ENCODE results near the gene C13orf46. TPM values are rescaled to one million over a fixed set of nuclear protein-coding genes. Genes with fewer than 3 reads are reported as not detected.

The C13orf46 gene
- total RNA-seq, 1 donor from 2014 or later = 0.33 TPM

GRCh38 chr13:113978741-113979481, 5.0 kb upstream of the C13orf46 start:
- Histone ChIP-seq H3K27ac (replicated peaks) (no peak overlapping the region), H3K4me3 (no peak overlapping the region), H3K36me3 (peaks cover 53% of the 10 kb centered on the region), H3K4me1 (peaks cover 15% of the 10 kb centered on the region), H3K27me3 (ENCODE audit: low read depth) (no peaks in the 10 kb centered on the region), H3K9me3 (replicated peaks) (no peaks in the 10 kb centered on the region)
- TF ChIP-seq, protein P1, sequence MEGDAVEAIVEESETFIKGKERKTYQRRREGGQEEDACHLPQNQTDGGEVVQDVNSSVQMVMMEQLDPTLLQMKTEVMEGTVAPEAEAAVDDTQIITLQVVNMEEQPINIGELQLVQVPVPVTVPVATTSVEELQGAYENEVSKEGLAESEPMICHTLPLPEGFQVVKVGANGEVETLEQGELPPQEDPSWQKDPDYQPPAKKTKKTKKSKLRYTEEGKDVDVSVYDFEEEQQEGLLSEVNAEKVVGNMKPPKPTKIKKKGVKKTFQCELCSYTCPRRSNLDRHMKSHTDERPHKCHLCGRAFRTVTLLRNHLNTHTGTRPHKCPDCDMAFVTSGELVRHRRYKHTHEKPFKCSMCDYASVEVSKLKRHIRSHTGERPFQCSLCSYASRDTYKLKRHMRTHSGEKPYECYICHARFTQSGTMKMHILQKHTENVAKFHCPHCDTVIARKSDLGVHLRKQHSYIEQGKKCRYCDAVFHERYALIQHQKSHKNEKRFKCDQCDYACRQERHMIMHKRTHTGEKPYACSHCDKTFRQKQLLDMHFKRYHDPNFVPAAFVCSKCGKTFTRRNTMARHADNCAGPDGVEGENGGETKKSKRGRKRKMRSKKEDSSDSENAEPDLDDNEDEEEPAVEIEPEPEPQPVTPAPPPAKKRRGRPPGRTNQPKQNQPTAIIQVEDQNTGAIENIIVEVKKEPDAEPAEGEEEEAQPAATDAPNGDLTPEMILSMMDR (IDR thresholded peaks at IDR 0.05; ENCODE audit: borderline replicate concordance) = no peak
- intact Hi-C loops (cut with micrococcal nuclease) = no loop called here
- no peak for DNase-seq

DNA sequence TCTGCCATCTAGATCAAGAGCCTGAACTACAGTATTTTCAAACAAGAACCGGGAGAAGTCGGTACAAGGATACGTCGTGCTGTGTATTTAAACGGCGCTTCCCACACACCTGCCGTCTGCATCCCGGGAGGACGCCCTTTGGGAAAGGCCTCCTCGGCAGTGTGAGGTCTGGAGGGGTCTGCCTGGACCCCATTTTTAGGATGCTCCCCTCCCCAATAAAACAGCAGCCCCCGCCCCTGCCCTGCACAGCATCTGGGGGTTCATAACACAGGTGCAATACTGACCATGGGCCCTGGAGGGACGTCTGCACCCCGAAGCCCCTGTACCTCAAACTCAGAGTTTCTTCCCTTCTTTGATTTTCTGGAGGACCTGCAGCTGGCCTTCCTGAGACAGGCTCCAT, 4.1 kb upstream of the C13orf46 start:
- no peak overlapping the region for H3K27ac ChIP-seq (replicated peaks)
- intact Hi-C loops (cut with micrococcal nuclease) = no loop called here
- H3K4me1 ChIP-seq = peaks cover 15% of the 10 kb centered on the region
- H3K4me3 ChIP-seq = no peak overlapping the region
- H3K27me3 ChIP-seq (ENCODE audit: low read depth) = no peaks in the 10 kb centered on the region
- TF ChIP-seq, protein P1 (IDR thresholded peaks at IDR 0.05; ENCODE audit: borderline replicate concordance) = no peak
- no peaks in the 10 kb centered on the region for H3K9me3 ChIP-seq (replicated peaks)
- no peak for DNase-seq
- H3K36me3 ChIP-seq = peaks cover 53% of the 10 kb centered on the region

DNA sequence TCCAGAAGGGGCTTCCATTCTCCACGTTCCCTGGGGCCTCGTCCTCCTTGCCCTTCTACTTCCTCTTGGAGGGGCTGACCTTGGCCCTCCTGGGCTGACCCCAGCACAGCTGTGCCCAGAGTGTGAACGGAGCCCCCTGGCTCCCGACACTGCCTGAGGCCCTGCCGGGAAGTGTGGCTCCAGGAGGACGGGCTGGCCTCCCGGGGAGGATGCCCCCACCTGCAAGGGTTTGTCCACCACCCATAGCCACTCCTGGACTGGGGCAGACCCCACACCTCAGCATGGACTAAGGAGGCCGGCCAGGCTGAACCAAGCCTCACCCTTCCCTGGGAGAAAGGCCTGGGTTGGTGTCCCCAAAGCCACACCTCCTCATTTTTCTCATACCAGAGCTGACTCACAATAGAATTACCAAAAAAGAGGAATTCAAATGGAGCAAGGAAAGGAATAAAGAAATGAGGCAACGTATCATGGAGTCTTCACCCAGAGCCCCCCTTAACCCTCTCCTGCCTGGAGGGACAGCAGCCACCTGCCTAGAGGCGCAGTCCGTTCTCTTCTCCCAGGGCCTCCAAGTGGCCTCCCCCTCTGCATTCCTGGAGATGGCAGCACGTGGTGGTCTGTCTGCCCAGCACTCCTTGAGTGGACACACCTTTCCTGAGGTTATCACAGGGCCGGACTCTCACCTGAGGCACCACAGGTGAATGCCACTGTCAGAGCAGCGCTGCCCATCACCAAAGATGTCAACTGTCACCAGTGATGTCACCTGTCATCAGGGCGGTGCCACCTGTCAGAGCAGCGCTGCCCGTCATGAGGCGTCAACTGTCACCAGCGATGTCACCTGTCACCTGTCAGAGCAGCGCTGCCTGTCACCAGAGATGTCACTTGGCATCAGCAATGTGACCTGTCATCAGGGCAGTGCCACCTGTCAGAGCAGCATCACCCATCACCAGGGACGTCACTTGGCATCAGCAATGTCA, 3.1 kb upstream of the C13orf46 start:
- DNase-seq = no peak
- Histone ChIP-seq H3K4me1 (peaks cover 11% of the 10 kb centered on the region), H3K4me3 (no peak overlapping the region), H3K27ac (replicated peaks) (no peak overlapping the region), H3K36me3 (peaks cover 49% of the 10 kb centered on the region), H3K9me3 (replicated peaks) (no peaks in the 10 kb centered on the region), H3K27me3 (ENCODE audit: low read depth) (no peaks in the 10 kb centered on the region)
- TF ChIP-seq, protein P1 (IDR thresholded peaks at IDR 0.05; ENCODE audit: borderline replicate concordance) = no peak
- intact Hi-C loops (cut with micrococcal nuclease) = no loop called here

DNA sequence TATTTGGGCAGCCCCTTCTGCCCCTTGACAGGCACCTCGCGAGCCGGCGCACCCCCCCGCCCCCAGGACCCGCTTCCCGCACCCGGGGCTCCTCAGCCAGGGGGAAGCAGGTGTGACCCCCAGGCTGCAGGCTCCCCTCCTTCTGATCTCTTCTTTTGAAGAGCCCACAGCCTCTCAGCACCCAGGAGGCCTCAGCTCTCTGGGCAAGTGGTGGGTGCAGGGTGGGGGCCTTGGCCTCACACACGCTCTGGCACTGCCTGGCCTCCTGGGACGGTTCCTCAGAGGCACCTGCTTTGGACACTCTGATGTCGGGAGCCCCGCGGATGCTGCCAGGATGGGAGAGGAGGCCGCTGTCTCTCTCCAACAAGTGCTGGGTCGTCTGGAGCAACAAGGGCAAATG, 1.5 kb upstream of the C13orf46 start:
- no peak overlapping the region for H3K27ac ChIP-seq (replicated peaks)
- TF ChIP-seq, protein P1 (IDR thresholded peaks at IDR 0.05; ENCODE audit: borderline replicate concordance) = no peak
- peaks cover 13% of the 10 kb centered on the region for H3K4me1 ChIP-seq
- no peaks in the 10 kb centered on the region for H3K27me3 ChIP-seq (ENCODE audit: low read depth)
- peaks cover 36% of the 10 kb centered on the region for H3K36me3 ChIP-seq
- H3K4me3 ChIP-seq = no peak overlapping the region
- intact Hi-C loops (cut with micrococcal nuclease) = no loop called here
- H3K9me3 ChIP-seq (replicated peaks) = no peaks in the 10 kb centered on the region
- no peak for DNase-seq

- peak; percentile 10 for DNase-seq
- TF ChIP-seq, protein P1 (IDR thresholded peaks at IDR 0.05; ENCODE audit: borderline replicate concordance) = no peak
- intact Hi-C loops (cut with micrococcal nuclease) = no loop called here
- H3K27me3 ChIP-seq (ENCODE audit: low read depth) = no peaks in the 10 kb centered on the region
- H3K4me3 ChIP-seq = no peak overlapping the region
- H3K27ac ChIP-seq (replicated peaks) = no peak overlapping the region
- H3K36me3 ChIP-seq = peaks cover 31% of the 10 kb centered on the region
- H3K9me3 ChIP-seq (replicated peaks) = no peaks in the 10 kb centered on the region
- peaks cover 18% of the 10 kb centered on the region for H3K4me1 ChIP-seq
Measured at GRCh38 chr13:113974304-113975281, 717 bp upstream of the C13orf46 start.
